Stimulated activated memory B cell treated with anti-CD40 and anti-IgM and Interleukin-4, amounts not matched to agents 10 μg/mL and 1 μg/mL and 100 μg/mL, for 72 hours (primary cell): ENCODE results near the gene RCAN1.

ENCODE experiments used
- ATAC-seq: fragments of 150-1000 bp; cut with Tn5 transposase; 2 replicates; pipeline ENCODE4 v1.10.0; 2021
- H3K27ac Mint-ChIP-seq: one replicate; pipeline ENCODE4 v1.8.0; 2022; ENCODE audit warnings: mild to moderate bottlenecking, mixed read lengths
- H3K27me3 Mint-ChIP-seq: one replicate; pipeline ENCODE4 v1.8.0; 2022; ENCODE audit warnings: mixed read lengths
- H3K36me3 Mint-ChIP-seq: one replicate; pipeline ENCODE4 v1.8.0; 2022; ENCODE audit warnings: mixed read lengths
- H3K4me1 Mint-ChIP-seq: one replicate; pipeline ENCODE4 v1.8.0; 2022; ENCODE audit warnings: mixed read lengths
- H3K4me3 Mint-ChIP-seq: one replicate; pipeline ENCODE4 v1.8.0; 2022; ENCODE audit warnings: mild to moderate bottlenecking, moderate library complexity, mixed read lengths
- H3K9me3 Mint-ChIP-seq: one replicate; pipeline ENCODE4 v1.8.0; 2022; ENCODE audit warnings: mixed read lengths

The RCAN1 gene

GRCh38 chr21:34635307-34635706 is 20.4 kb upstream of the RCAN1 start:
- no peak for ATAC-seq
- no peak overlapping the region for H3K27ac Mint-ChIP-seq
- H3K4me1 Mint-ChIP-seq, result peaks cover 7% of the 10 kb centered on the region
- H3K36me3 Mint-ChIP-seq, result no peaks in the 10 kb centered on the region
- H3K9me3 Mint-ChIP-seq, result no peaks in the 10 kb centered on the region
- no peak overlapping the region for H3K4me3 Mint-ChIP-seq
- peaks cover 24% of the 10 kb centered on the region for H3K27me3 Mint-ChIP-seq

GRCh38 chr21:34632498-34632897 is 17.6 kb upstream of the RCAN1 start:
- Mint-ChIP-seq H3K4me3 (no peak overlapping the region), H3K27ac (no peak overlapping the region), H3K36me3 (no peaks in the 10 kb centered on the region), H3K4me1 (no peaks in the 10 kb centered on the region), H3K9me3 (no peaks in the 10 kb centered on the region), H3K27me3 (peaks cover 24% of the 10 kb centered on the region)
- ATAC-seq, result no peak

GRCh38 chr21:34630536-34631143 is 15.7 kb upstream of the RCAN1 start:
- peak; percentile 63 for ATAC-seq

GRCh38 chr21:34626131-34626530 is 11.2 kb upstream of the RCAN1 start:
- Mint-ChIP-seq H3K4me1 (peaks cover 12% of the 10 kb centered on the region), H3K27me3 (peaks cover 42% of the 10 kb centered on the region), H3K36me3 (no peaks in the 10 kb centered on the region), H3K27ac (no peak overlapping the region), H3K4me3 (no peak overlapping the region), H3K9me3 (no peaks in the 10 kb centered on the region)
- ATAC-seq, result no peak

More at GRCh38 chr21:34630536-34631143, 15.7 kb upstream of the RCAN1 start:
- Mint-ChIP-seq H3K36me3 (no peaks in the 10 kb centered on the region), H3K4me1 (no peaks in the 10 kb centered on the region), H3K27ac (no peak overlapping the region), H3K4me3 (no peak overlapping the region), H3K27me3 (peaks cover 35% of the 10 kb centered on the region), H3K9me3 (no peaks in the 10 kb centered on the region)

GRCh38 chr21:34625030-34625593 is 10.2 kb upstream of the RCAN1 start:
- no peaks in the 10 kb centered on the region for H3K9me3 Mint-ChIP-seq
- no peak for ATAC-seq

GRCh38 chr21:34623516-34623915 is 8.6 kb upstream of the RCAN1 start:
- Mint-ChIP-seq H3K27me3 (peaks cover 48% of the 10 kb centered on the region), H3K36me3 (no peaks in the 10 kb centered on the region), H3K27ac (no peak overlapping the region), H3K4me3 (no peak overlapping the region), H3K9me3 (no peaks in the 10 kb centered on the region), H3K4me1 (peaks cover 12% of the 10 kb centered on the region)
- ATAC-seq, result no peak

More at GRCh38 chr21:34625030-34625593, 10.2 kb upstream of the RCAN1 start:
- peaks cover 48% of the 10 kb centered on the region for H3K27me3 Mint-ChIP-seq
- no peak overlapping the region for H3K27ac Mint-ChIP-seq
- no peaks in the 10 kb centered on the region for H3K36me3 Mint-ChIP-seq
- no peak overlapping the region for H3K4me3 Mint-ChIP-seq
- H3K4me1 Mint-ChIP-seq, result peaks cover 12% of the 10 kb centered on the region

GRCh38 chr21:34621434-34622350 is 6.8 kb upstream of the RCAN1 start:
- Mint-ChIP-seq H3K4me1 (peaks cover 12% of the 10 kb centered on the region), H3K36me3 (no peaks in the 10 kb centered on the region), H3K27me3 (peaks cover 46% of the 10 kb centered on the region), H3K9me3 (no peaks in the 10 kb centered on the region), H3K4me3 (no peak overlapping the region), H3K27ac (no peak overlapping the region)
- ATAC-seq, result no peak

- H3K4me1 Mint-ChIP-seq, result peaks cover 18% of the 10 kb centered on the region
- H3K4me3 Mint-ChIP-seq, result no peak overlapping the region
- no peaks in the 10 kb centered on the region for H3K9me3 Mint-ChIP-seq
Observed at GRCh38 chr21:34619841-34620665, 5.1 kb upstream of the RCAN1 start.

GRCh38 chr21:34618941-34619340 is 4.0 kb upstream of the RCAN1 start:
- Mint-ChIP-seq H3K27me3 (peaks cover 35% of the 10 kb centered on the region), H3K27ac (no peak overlapping the region), H3K36me3 (no peaks in the 10 kb centered on the region), H3K4me1 (peaks cover 21% of the 10 kb centered on the region), H3K9me3 (no peaks in the 10 kb centered on the region), H3K4me3 (no peak overlapping the region)
- no peak for ATAC-seq

More at GRCh38 chr21:34619841-34620665, 5.1 kb upstream of the RCAN1 start:
- Mint-ChIP-seq H3K27ac (no peak overlapping the region), H3K36me3 (no peaks in the 10 kb centered on the region), H3K27me3 (peaks cover 37% of the 10 kb centered on the region)
- ATAC-seq, result no peak

- Mint-ChIP-seq H3K36me3 (no peaks in the 10 kb centered on the region), H3K9me3 (no peaks in the 10 kb centered on the region), H3K27ac (no peak overlapping the region), H3K4me1 (peaks cover 18% of the 10 kb centered on the region), H3K4me3 (no peak overlapping the region), H3K27me3 (peaks cover 24% of the 10 kb centered on the region)
- ATAC-seq, result no peak
Observed at GRCh38 chr21:34617753-34618339, 2.9 kb upstream of the RCAN1 start.

- peaks cover under 1% of the 10 kb centered on the region for H3K27me3 Mint-ChIP-seq
Observed at GRCh38 chr21:34615487-34615814, 538 bp upstream of the RCAN1 start.

GRCh38 chr21:34613679-34614627 is 960 bp downstream of the RCAN1 start:
- Mint-ChIP-seq H3K4me3 (peak overlapping the region; percentile 59), H3K9me3 (no peaks in the 10 kb centered on the region), H3K27me3 (no peaks in the 10 kb centered on the region), H3K36me3 (no peaks in the 10 kb centered on the region), H3K4me1 (peaks cover 28% of the 10 kb centered on the region), H3K27ac (no peak overlapping the region)
- no peak for ATAC-seq

More at GRCh38 chr21:34615487-34615814, 538 bp upstream of the RCAN1 start:
- no peaks in the 10 kb centered on the region for H3K9me3 Mint-ChIP-seq
- peak overlapping the region; percentile 84 for H3K27ac Mint-ChIP-seq
- H3K4me1 Mint-ChIP-seq, result peaks cover 28% of the 10 kb centered on the region
- H3K4me3 Mint-ChIP-seq, result peak overlapping the region; percentile 81
- H3K36me3 Mint-ChIP-seq, result no peaks in the 10 kb centered on the region
- ATAC-seq, result peak; percentile 1

- H3K4me1 Mint-ChIP-seq, result peaks cover 28% of the 10 kb centered on the region
- no peaks in the 10 kb centered on the region for H3K9me3 Mint-ChIP-seq
- H3K36me3 Mint-ChIP-seq, result no peaks in the 10 kb centered on the region
- no peak overlapping the region for H3K27ac Mint-ChIP-seq
- no peak overlapping the region for H3K4me3 Mint-ChIP-seq
- no peak for ATAC-seq
- no peaks in the 10 kb centered on the region for H3K27me3 Mint-ChIP-seq
Observed at GRCh38 chr21:34612557-34612956, 2.4 kb downstream of the RCAN1 start.

GRCh38 chr21:34612056-34612455 is 2.9 kb downstream of the RCAN1 start:
- Mint-ChIP-seq H3K27me3 (no peaks in the 10 kb centered on the region), H3K9me3 (no peaks in the 10 kb centered on the region), H3K36me3 (no peaks in the 10 kb centered on the region), H3K4me1 (peaks cover 28% of the 10 kb centered on the region), H3K27ac (no peak overlapping the region), H3K4me3 (no peak overlapping the region)
- no peak for ATAC-seq
